Measurements from ENCODE around the gene PIP5K1B. TPM values are rescaled to one million over a fixed set of nuclear protein-coding genes. Genes with fewer than 3 reads are reported as not detected.

PIP5K1B gene
- total and polyA plus RNA-seq, 2 donors (not counting 3 experiments of a cell fraction or from before 2014, with no cell fraction given) = 0.27 TPM; not detected in 1

GRCh38 chr9:68974901-68975300, 269.9 kb downstream of the PIP5K1B start:
- no peaks in the 10 kb centered on the region for H3K9me3 ChIP-seq (replicated peaks; ENCODE audit: control insufficient read depth, insufficient read depth, low read length)
- no peak overlapping the region for H3K9ac ChIP-seq (replicated peaks; ENCODE audit: extremely low read depth, insufficient read depth, low read length)
- FAIRE-seq (no peak), DNase-seq (ENCODE audit: low read depth, low spot score) (no peak)
- no peaks in the 10 kb centered on the region for H4K20me1 ChIP-seq (replicated peaks; ENCODE audit: control insufficient read depth, extremely low read depth, insufficient read depth, low read length)
- CTCF ChIA-PET = interaction anchor here (1.7 kb wide), 1 partner anchor 11 kb away, joined by 3 read pairs; no protein-coding TSS in a partner anchor
- no peak overlapping the region for H3K4me2 ChIP-seq (ENCODE audit: insufficient read depth, low read length)
- TF ChIP-seq FOS (IDR thresholded peaks at IDR 0.05; ENCODE audit: borderline replicate concordance, insufficient read depth, low read length) (no peak), EZH2 (IDR thresholded peaks at IDR 0.05; ENCODE audit: borderline replicate concordance, low read depth, low read length, severe bottlenecking) (no peak), CTCF (IDR thresholded peaks at IDR 0.05; ENCODE audit: extremely low read depth in 1 of 2, insufficient read depth in 1 of 2, low read depth in 1 of 2, low read length in 2 of 2) (no peak), GATA2 (IDR thresholded peaks at IDR 0.05; ENCODE audit: insufficient read depth, insufficient read length, low read depth, low read length) (no peak), MYC (IDR thresholded peaks at IDR 0.05; ENCODE audit: low read depth, low read length) (no peak), MAX (IDR thresholded peaks at IDR 0.05; ENCODE audit: insufficient read depth, insufficient read length) (no peak), POLR2AphosphoS5 (IDR thresholded peaks at IDR 0.05; ENCODE audit: insufficient read depth, low read depth, low read length) (no peak), POLR2A (IDR thresholded peaks at IDR 0.05; ENCODE audit: low read depth, low read length) (no peak), JUN (IDR thresholded peaks at IDR 0.05; ENCODE audit: borderline replicate concordance, insufficient read depth, insufficient read length, low read depth) (no peak)
- H3K27me3 ChIP-seq (ENCODE audit: control insufficient read depth in 2 of 2, insufficient read depth in 2 of 2, low read length in 2 of 2) = no peaks in the 10 kb centered on the region
- POLR2A ChIA-PET = no interaction called here
- BruUV-seq (replicated peaks) = no TSS peak
- no peaks in the 10 kb centered on the region for H3K4me1 ChIP-seq (ENCODE audit: control insufficient read depth, extremely low read depth, insufficient read depth, low read length)
- H3K27ac ChIP-seq (ENCODE audit: insufficient read depth, low read depth, low read length) = no peak overlapping the region
- intact Hi-C loops (cut with micrococcal nuclease) = no loop called here
- H2AFZ ChIP-seq (ENCODE audit: low read depth, low read length) = no peak overlapping the region
- no peaks in the 10 kb centered on the region for H3K79me2 ChIP-seq (ENCODE audit: control insufficient read depth, insufficient read depth, low read length)
- no peak overlapping the region for H3K4me3 ChIP-seq (replicated peaks in 1 of 3; ENCODE audit: insufficient read depth in 1 of 3, low read depth in 1 of 3, low read length in 3 of 3)
- no peaks in the 10 kb centered on the region for H3K9me1 ChIP-seq (replicated peaks; ENCODE audit: control insufficient read depth, extremely low read depth, insufficient read depth, low read length)
- H3K36me3 ChIP-seq (ENCODE audit: control insufficient read depth in 2 of 2, extremely low read depth in 1 of 2, insufficient read depth in 2 of 2, low read length in 2 of 2) = no peaks in the 10 kb centered on the region
- dilution Hi-C loops (cut with MboI; ENCODE audit: extremely low pct_ligation_motif_present, low sequenced_read_pairs) = no loop called here
